GM23338 (cell line): ENCODE measurements around the gene ZNF532. TPM values are rescaled to one million over a fixed set of nuclear protein-coding genes. Genes with fewer than 3 reads are reported as not detected.

Experiments used
- ATAC-seq: fragments of 200-7000 bp; cut with Tn5 transposase; 3 replicates; pipeline ENCODE4 v1.9.1; 2020
- DNase-seq: peaks from one replicate; pipeline ENCODE4 v3.0.0-alpha.2; 2015; ENCODE audit warnings: low spot score
- H2AFZ ChIP-seq: fragments of 200-600 bp; sonication (generic); 2 replicates; pipeline ENCODE4 v1.8.0; 2016; ENCODE audit warnings: antibody characterized with exemption, mild to moderate bottlenecking, moderate library complexity
- H3F3A ChIP-seq: fragments of 200-600 bp; sonication (generic); replicated peaks from 2 replicates; pipeline ENCODE4 v1.8.0; 2017; ENCODE audit warnings: antibody characterized with exemption, mixed run types, low read depth
- H3K27ac ChIP-seq: fragments of 200-600 bp; sonication (generic); 2 replicates; pipeline ENCODE4 v1.6.1; 2016; ENCODE audit warnings: low read depth
- H3K27me3 ChIP-seq: fragments of 200-600 bp; sonication (generic); 2 replicates; pipeline ENCODE4 v1.8.0; 2016; ENCODE audit warnings: mild to moderate bottlenecking, mixed run types, moderate library complexity; ENCODE audit not compliant: insufficient read depth
- H3K36me3 ChIP-seq: fragments of 200-600 bp; sonication (generic); 2 replicates; pipeline ENCODE4 v1.8.0; 2016; ENCODE audit warnings: mild to moderate bottlenecking; ENCODE audit not compliant: insufficient read depth
- H3K4me1 ChIP-seq: fragments of 200-600 bp; sonication (generic); 2 replicates; pipeline ENCODE4 v1.8.0; 2016; ENCODE audit warnings: mild to moderate bottlenecking, moderate library complexity; ENCODE audit not compliant: insufficient read depth
- H3K4me2 ChIP-seq: fragments of 200-600 bp; sonication (generic); 2 replicates; pipeline ENCODE4 v1.7.1; 2017; ENCODE audit warnings: mixed run types
- H3K4me3 ChIP-seq: fragments of 200-600 bp; sonication (generic); 2 replicates; pipeline ENCODE4 v1.6.1; 2016; ENCODE audit warnings: mixed run types
- H3K79me2 ChIP-seq: fragments of 200-600 bp; sonication (generic); replicated peaks from 2 replicates; pipeline ENCODE4 v1.8.0; 2017; ENCODE audit warnings: mild to moderate bottlenecking; ENCODE audit not compliant: insufficient read depth
- H3K9me2 ChIP-seq: fragments of 200-600 bp; sonication (generic); 2 replicates; pipeline ENCODE4 v1.8.0; 2017; ENCODE audit not compliant: insufficient read depth
- H4K20me1 ChIP-seq: fragments of 200-600 bp; sonication (generic); replicated peaks from 2 replicates; pipeline ENCODE4 v1.8.0; 2017; ENCODE audit warnings: mild to moderate bottlenecking; ENCODE audit not compliant: insufficient read depth
- H3K27ac Mint-ChIP-seq: 2 replicates; pipeline ENCODE4 v1.8.0; 2020; ENCODE audit warnings: inconsistent platforms, mild to moderate bottlenecking, moderate library complexity, mixed read lengths
- H3K27me3 Mint-ChIP-seq: 3 replicates; pipeline ENCODE4 v1.8.0; 2022; ENCODE audit warnings: low read depth, mild to moderate bottlenecking, moderate library complexity, mixed read lengths, inconsistent platforms; ENCODE audit not compliant: insufficient read depth, poor library complexity
- H3K36me3 Mint-ChIP-seq: 3 replicates; pipeline ENCODE4 v1.8.0; 2021; ENCODE audit warnings: low read depth, mild to moderate bottlenecking, inconsistent platforms, moderate library complexity, mixed read lengths
- H3K4me1 Mint-ChIP-seq: 3 replicates; pipeline ENCODE4 v1.8.0; 2020; ENCODE audit warnings: mild to moderate bottlenecking, inconsistent platforms, mixed read lengths
- H3K4me3 Mint-ChIP-seq: 3 replicates; pipeline ENCODE4 v1.8.0; 2021; ENCODE audit warnings: moderate library complexity, mild to moderate bottlenecking, inconsistent platforms, mixed read lengths
- H3K9me3 Mint-ChIP-seq: 3 replicates; pipeline ENCODE4 v1.8.0; 2020; ENCODE audit warnings: moderate library complexity, mild to moderate bottlenecking, inconsistent platforms, mixed read lengths
- CREB1 ChIP-seq: fragments of 250-450 bp; sonication (Bioruptor Pico); IDR thresholded peaks from 2 replicates; pipeline ENCODE4 v1.5.0; 2020; ENCODE audit warnings: low read depth, mild to moderate bottlenecking, moderate library complexity
- CTCF ChIP-seq, 2 experiments: fragments of 200-600 bp in 1 of 2; sonication (generic) in 1 of 2; conservative IDR thresholded peaks; 2 replicates each; pipeline versions ENCODE4 v1.5.1 to v1.6.1; 2016 to 2017; ENCODE audit warnings: antibody characterized with exemption in 2 of 2, low read depth in 2 of 2, mild to moderate bottlenecking in 2 of 2, moderate library complexity in 1 of 2
- ETS1 ChIP-seq: IDR thresholded peaks from 2 replicates; pipeline ENCODE4 v1.6.1; 2016; ENCODE audit warnings: antibody characterized with exemption
- EZH2 ChIP-seq: fragments of 200-600 bp; sonication (generic); IDR thresholded peaks from one replicate; pipeline ENCODE4 v1.8.0; 2017; ENCODE audit warnings: antibody characterized with exemption, mild to moderate bottlenecking, low read depth; ENCODE audit not compliant: unreplicated experiment
- JUNB ChIP-seq: IDR thresholded peaks from one replicate; pipeline ENCODE4 v1.6.1; 2016; ENCODE audit warnings: antibody characterized with exemption; ENCODE audit not compliant: unreplicated experiment
- NANOG ChIP-seq: IDR thresholded peaks from 2 replicates; pipeline ENCODE4 v1.6.1; 2016; ENCODE audit warnings: antibody characterized with exemption, borderline replicate concordance
- POLR2AphosphoS5 ChIP-seq: IDR thresholded peaks from 2 replicates; pipeline ENCODE4 v1.6.1; 2016; ENCODE audit warnings: antibody characterized with exemption, low read depth
- REST ChIP-seq: IDR thresholded peaks from one replicate; pipeline ENCODE4 v1.6.1; 2018; ENCODE audit warnings: antibody characterized with exemption; ENCODE audit not compliant: unreplicated experiment
- STAT1 ChIP-seq: IDR thresholded peaks from one replicate; pipeline ENCODE4 v1.6.1; 2016; ENCODE audit warnings: antibody characterized with exemption; ENCODE audit not compliant: unreplicated experiment
- ZNF114 ChIP-seq: fragments of 250-450 bp; sonication (Bioruptor Pico); IDR thresholded peaks from 2 replicates; pipeline ENCODE4 v1.5.0; 2020; ENCODE audit warnings: mild to moderate bottlenecking, moderate library complexity
- ZNF331 ChIP-seq: fragments of 250-450 bp; sonication (Bioruptor Pico); IDR thresholded peaks from 2 replicates; pipeline ENCODE4 v1.5.0; 2020; ENCODE audit warnings: low read depth, mild to moderate bottlenecking, moderate library complexity
- polyA plus RNA-seq: library from polyadenylated mRNA; unstranded; fragments of >200 nt; fragmentation: Nextera tagmentation; extraction: Ambion mirVana; gene quantifications from 2 replicates; pipeline ENCODE4 v1.2.1, GENCODE V29; 2016
- total RNA-seq: library from RNA; depleted of rRNA; stranded (reverse); fragments of >200 nt; shearing (Covaris generic); gene quantifications from 2 replicates; pipeline ENCODE4 v1.2.3, GENCODE V29; 2014

Gene ZNF532
- total and polyA plus RNA-seq, 2 experiments from 2014 or later, result 51.5 to 225 TPM

GRCh38 chr18:59011289-59011688, 146.6 kb downstream of the ZNF532 start:
- TF ChIP-seq EZH2, result no peak
- TF ChIP-seq ETS1, result no peak
- Mint-ChIP-seq H3K27ac (no peak overlapping the region), H3K9me3 (peaks cover under 1% of the 10 kb centered on the region; the same call in 2 of the 3 replicates), H3K4me3 (no peak overlapping the region), H3K36me3 (no peaks in the 10 kb centered on the region), H3K4me1 (peaks cover 13% of the 10 kb centered on the region), H3K27me3 (peaks cover 3% of the 10 kb centered on the region)
- H3K9me2 ChIP-seq, result no peaks in the 10 kb centered on the region
- no peak overlapping the region for H3K4me2 ChIP-seq
- H3K4me1 ChIP-seq, result peaks cover 6% of the 10 kb centered on the region; the same call in 1 of the 2 replicates
- H3F3A ChIP-seq, result no peaks in the 10 kb centered on the region
- no peaks in the 10 kb centered on the region for H3K27me3 ChIP-seq
- no peaks in the 10 kb centered on the region for H4K20me1 ChIP-seq
- no peak overlapping the region for H3K4me3 ChIP-seq
- ATAC-seq (no peak), DNase-seq (no peak)
- no peak overlapping the region for H2AFZ ChIP-seq
- H3K27ac ChIP-seq, result no peak overlapping the region
- no peaks in the 10 kb centered on the region for H3K36me3 ChIP-seq
- H3K79me2 ChIP-seq, result no peaks in the 10 kb centered on the region

- no peak overlapping the region for H3K27ac Mint-ChIP-seq
- Histone ChIP-seq H3F3A (no peaks in the 10 kb centered on the region), H3K27me3 (no peaks in the 10 kb centered on the region), H4K20me1 (no peaks in the 10 kb centered on the region), H3K36me3 (no peaks in the 10 kb centered on the region), H2AFZ (no peak overlapping the region), H3K4me3 (no peak overlapping the region), H3K4me1 (peaks cover 6% of the 10 kb centered on the region; the same call in 1 of the 2 replicates), H3K9me2 (no peaks in the 10 kb centered on the region), H3K4me2 (no peak overlapping the region), H3K79me2 (no peaks in the 10 kb centered on the region), H3K27ac (no peak overlapping the region)
- peaks cover 3% of the 10 kb centered on the region for H3K27me3 Mint-ChIP-seq
- peaks cover 3% of the 10 kb centered on the region; the same call in 1 of the 3 replicates for H3K9me3 Mint-ChIP-seq
- peaks cover 13% of the 10 kb centered on the region for H3K4me1 Mint-ChIP-seq
- DNase-seq (no peak), ATAC-seq (no peak)
- no peaks in the 10 kb centered on the region; the same call in 2 of the 3 replicates for H3K36me3 Mint-ChIP-seq
- H3K4me3 Mint-ChIP-seq, result no peak overlapping the region
- no peak for TF ChIP-seq REST
- no peak for TF ChIP-seq CREB1 (CRISPR knock-in tag)
- TF ChIP-seq JUNB, result no peak
- TF ChIP-seq ETS1, result no peak
- TF ChIP-seq STAT1, result no peak
- no peak for TF ChIP-seq ZNF114
- no peak for TF ChIP-seq ZNF331 (CRISPR knock-in tag)
- TF ChIP-seq CTCF (conservative IDR thresholded peaks at IDR 0.05; ENCODE audit: low read depth in 2 of 2), result no peak
- TF ChIP-seq NANOG, result no peak
- TF ChIP-seq POLR2AphosphoS5, result no peak
Measured at GRCh38 chr18:59011786-59012185, 147.1 kb downstream of the ZNF532 start.
